Measurements from ENCODE around the gene CCL26. TPM values are rescaled to one million over a fixed set of nuclear protein-coding genes. Genes with fewer than 3 reads are reported as not detected.

The CCL26 gene
- total and polyA plus RNA-seq, 9 of the 15 experiments (the other 6 are each of a cell fraction or from before 2014, with no cell fraction given), result 2.3 to 26.8 (median 8.4) TPM

DNA sequence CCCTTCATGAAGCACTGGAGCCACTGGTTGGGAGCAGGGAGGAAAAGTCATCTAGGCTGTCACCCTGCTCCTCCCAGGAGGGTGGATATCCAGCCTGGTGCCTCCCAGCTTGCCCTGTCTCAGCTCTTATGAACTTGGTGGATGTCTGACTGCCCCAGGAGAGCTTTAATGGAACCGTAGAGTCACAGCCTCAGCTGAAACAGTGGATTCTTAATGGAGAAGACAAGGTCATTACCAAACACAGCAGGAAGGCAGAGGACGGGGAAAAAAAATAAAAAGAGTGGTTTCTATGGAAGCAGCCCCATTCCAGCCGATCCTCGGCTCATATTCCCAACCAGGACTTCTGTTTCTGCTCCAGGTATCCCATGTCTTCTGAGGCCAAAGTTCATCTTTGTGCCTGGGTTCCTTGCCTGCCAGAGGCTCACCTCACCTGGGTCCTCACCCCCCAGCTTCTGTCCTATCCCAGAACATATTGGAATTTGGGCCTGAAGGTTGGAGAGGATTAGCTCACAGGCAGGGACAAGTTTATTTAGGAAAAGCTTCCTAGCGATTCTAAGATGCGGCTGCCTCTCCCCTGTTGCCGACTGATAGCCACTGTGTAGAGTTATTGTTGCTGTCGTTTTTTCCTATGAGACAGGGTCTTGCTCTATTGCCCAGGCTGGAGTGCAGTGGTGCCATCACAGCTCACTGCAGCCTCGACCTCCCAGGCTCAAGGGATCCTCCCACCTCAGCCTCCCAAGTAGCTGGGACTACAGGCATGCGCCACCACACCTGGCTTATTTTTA, 15.6 kb downstream of the CCL26 start:
- FAIRE-seq (no peak), DNase-seq (ENCODE audit: extremely low read depth in 1 of 4, low spot score in 3 of 4) (no peak), ATAC-seq (peak; percentile 12; the same call in 1 of the 3 replicates)
- Histone ChIP-seq H3K9me3 (replicated peaks; ENCODE audit: control insufficient read depth, insufficient read depth, low read depth, low read length) (no peaks in the 10 kb centered on the region), H3K36me3 (ENCODE audit: control insufficient read depth, insufficient read depth, low read length) (no peaks in the 10 kb centered on the region), H2AFZ (ENCODE audit: low read depth, low read length) (peak overlapping the region; percentile 48; the same call in 1 of the 2 replicates), H3K27me3 (ENCODE audit: control insufficient read depth in 2 of 2, insufficient read depth in 2 of 2, low read length in 2 of 2) (no peaks in the 10 kb centered on the region), H3K9me1 (ENCODE audit: control insufficient read depth, insufficient read depth, low read length) (no peaks in the 10 kb centered on the region), H3K27ac (ENCODE audit: extremely low read depth, low read depth, low read length) (no peak overlapping the region), H3K4me2 (ENCODE audit: insufficient read depth, low read length) (no peak overlapping the region), H3K79me2 (ENCODE audit: control insufficient read depth, insufficient read depth, low read length) (no peaks in the 10 kb centered on the region), H4K20me1 (replicated peaks; ENCODE audit: control insufficient read depth, insufficient read depth, low read length) (no peaks in the 10 kb centered on the region), H3K4me3 (no peak overlapping the region), H3K4me1 (replicated peaks in 1 of 2; ENCODE audit: control insufficient read depth in 2 of 2, insufficient read depth in 2 of 2, low read length in 2 of 2) (peaks cover 3% of the 10 kb centered on the region in 2 experiments; a peak in 3 of 5 replicates), H3K9ac (ENCODE audit: insufficient read depth in 1 of 2, low read depth in 2 of 2, low read length in 2 of 2) (peak overlapping the region in 1 of 2 experiments; percentile 38; a peak in 1 of 4 replicates)
- no TSS peak for BruUV-seq (replicated peaks)
- POLR2A ChIA-PET, result interaction anchor here (0.7 to 2.6 kb wide), 5 partner anchors 9 to 228 kb away, joined by 3 to 10 read pairs (median 3); no protein-coding TSS in a partner anchor
- TF ChIP-seq, protein P1, sequence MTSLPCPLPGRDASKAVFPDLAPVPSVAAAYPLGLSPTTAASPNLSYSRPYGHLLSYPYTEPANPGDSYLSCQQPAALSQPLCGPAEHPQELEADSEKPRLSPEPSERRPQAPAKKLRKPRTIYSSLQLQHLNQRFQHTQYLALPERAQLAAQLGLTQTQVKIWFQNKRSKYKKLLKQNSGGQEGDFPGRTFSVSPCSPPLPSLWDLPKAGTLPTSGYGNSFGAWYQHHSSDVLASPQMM (CRISPR knock-in tag; IDR thresholded peaks at IDR 0.05), result no peak
- TF ChIP-seq ERF (CRISPR knock-in tag; IDR thresholded peaks at IDR 0.05) (no peak), PHB2 (IDR thresholded peaks at IDR 0.05; ENCODE audit: low read depth) (no peak), ZNF121 (CRISPR knock-in tag; conservative IDR thresholded peaks at IDR 0.05) (peak; percentile 38)
- TF ChIP-seq, protein P2, sequence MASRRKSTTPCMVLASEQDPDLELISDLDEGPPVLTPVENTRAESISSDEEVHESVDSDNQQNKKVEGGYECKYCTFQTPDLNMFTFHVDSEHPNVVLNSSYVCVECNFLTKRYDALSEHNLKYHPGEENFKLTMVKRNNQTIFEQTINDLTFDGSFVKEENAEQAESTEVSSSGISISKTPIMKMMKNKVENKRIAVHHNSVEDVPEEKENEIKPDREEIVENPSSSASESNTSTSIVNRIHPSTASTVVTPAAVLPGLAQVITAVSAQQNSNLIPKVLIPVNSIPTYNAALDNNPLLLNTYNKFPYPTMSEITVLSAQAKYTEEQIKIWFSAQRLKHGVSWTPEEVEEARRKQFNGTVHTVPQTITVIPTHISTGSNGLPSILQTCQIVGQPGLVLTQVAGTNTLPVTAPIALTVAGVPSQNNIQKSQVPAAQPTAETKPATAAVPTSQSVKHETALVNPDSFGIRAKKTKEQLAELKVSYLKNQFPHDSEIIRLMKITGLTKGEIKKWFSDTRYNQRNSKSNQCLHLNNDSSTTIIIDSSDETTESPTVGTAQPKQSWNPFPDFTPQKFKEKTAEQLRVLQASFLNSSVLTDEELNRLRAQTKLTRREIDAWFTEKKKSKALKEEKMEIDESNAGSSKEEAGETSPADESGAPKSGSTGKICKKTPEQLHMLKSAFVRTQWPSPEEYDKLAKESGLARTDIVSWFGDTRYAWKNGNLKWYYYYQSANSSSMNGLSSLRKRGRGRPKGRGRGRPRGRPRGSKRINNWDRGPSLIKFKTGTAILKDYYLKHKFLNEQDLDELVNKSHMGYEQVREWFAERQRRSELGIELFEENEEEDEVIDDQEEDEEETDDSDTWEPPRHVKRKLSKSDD (conservative IDR thresholded peaks at IDR 0.05; ENCODE audit: low read length), result no peak
- intact Hi-C loops (cut with micrococcal nuclease) (no loop called here), in situ Hi-C loops (cut with MboI) (loop anchor here (10.0 to 25.0 kb wide), 2 partner anchors 302 to 881 kb away; partner anchors contain the start of gene POMZP3)
- CTCF ChIA-PET (ENCODE audit: low intra/inter-chr PET ratio), result interaction anchor here (0.6 kb wide), 1 partner anchor 432 kb away, joined by 4 read pairs; no protein-coding TSS in a partner anchor
- 63% methylated on average over 10 of the region's 10 CpGs for WGBS (ENCODE audit: insufficient coverage, low coverage, missing lambda C conversion rate)
